Central memory CD4-positive, alpha-beta T cell (primary cell): ENCODE data around the gene POLR2E.
"Not testable (repeated sequence)": the region's sequence is repeated elsewhere in the genome, so short reads cannot be mapped to it uniquely, and the experiment has no call there.

ENCODE experiments used
- DNase-seq: peaks from one replicate; pipeline ENCODE4 v3.0.0; 2022

POLR2E gene

GRCh38 chr19:1125601-1126467, 30.7 kb upstream of the POLR2E start:
- DNase-seq, result no peak

- DNase-seq, result no peak
These were observed 28.9 kb upstream of the POLR2E start for GRCh38 chr19:1123885-1124677.

GRCh38 chr19:1123381-1123780, 28.2 kb upstream of the POLR2E start:
- no peak for DNase-seq

GRCh38 chr19:1122972-1123363, 27.8 kb upstream of the POLR2E start:
- no peak for DNase-seq

GRCh38 chr19:1122021-1122971, 27.1 kb upstream of the POLR2E start:
- DNase-seq, result no peak

GRCh38 chr19:1121395-1121794, 26.2 kb upstream of the POLR2E start:
- no peak for DNase-seq

- no peak for DNase-seq
These were observed 24.5 kb upstream of the POLR2E start for GRCh38 chr19:1119475-1120217.

GRCh38 chr19:1118999-1119398, 23.8 kb upstream of the POLR2E start:
- DNase-seq, result no peak

- no peak for DNase-seq
These were observed 22.5 kb upstream of the POLR2E start for GRCh38 chr19:1117654-1118053.

- no peak for DNase-seq
These were observed 21.8 kb upstream of the POLR2E start for GRCh38 chr19:1116726-1117581.

GRCh38 chr19:1115646-1116420, 20.7 kb upstream of the POLR2E start:
- DNase-seq, result no peak

- not testable (repeated sequence) for DNase-seq
These were observed 19.6 kb upstream of the POLR2E start for GRCh38 chr19:1114728-1115127.

GRCh38 chr19:1113986-1114483, 18.9 kb upstream of the POLR2E start:
- DNase-seq, result no peak

GRCh38 chr19:1113030-1113985, 18.1 kb upstream of the POLR2E start:
- peak; percentile 74 for DNase-seq

GRCh38 chr19:1112268-1113029, 17.3 kb upstream of the POLR2E start:
- no peak for DNase-seq

GRCh38 chr19:1111641-1112267, 16.6 kb upstream of the POLR2E start:
- no peak for DNase-seq
